Hepatocyte (in vitro differentiated cells): ENCODE measurements around the gene KIF5A.

Experiments used
- EZH2 ChIP-seq: fragments of 200-600 bp; sonication (generic); IDR thresholded peaks from 2 replicates; pipeline ENCODE4 v1.6.1; 2016; ENCODE audit warnings: antibody characterized with exemption, mild to moderate bottlenecking, borderline replicate concordance
- EZH2phosphoT487 ChIP-seq: fragments of 200-600 bp; sonication (generic); IDR thresholded peaks from one replicate; pipeline ENCODE4 v1.6.1; 2018; ENCODE audit warnings: antibody characterized with exemption, mild to moderate bottlenecking, low read depth, moderate library complexity; ENCODE audit not compliant: unreplicated experiment, severe bottlenecking
- TF ChIP-seq, protein P1 (sequence below): fragments of 200-600 bp; sonication (generic); IDR thresholded peaks from 2 replicates; pipeline ENCODE4 v1.5.1; 2016; ENCODE audit warnings: antibody characterized with exemption, mild to moderate bottlenecking; ENCODE audit not compliant: poor library complexity

DNA sequence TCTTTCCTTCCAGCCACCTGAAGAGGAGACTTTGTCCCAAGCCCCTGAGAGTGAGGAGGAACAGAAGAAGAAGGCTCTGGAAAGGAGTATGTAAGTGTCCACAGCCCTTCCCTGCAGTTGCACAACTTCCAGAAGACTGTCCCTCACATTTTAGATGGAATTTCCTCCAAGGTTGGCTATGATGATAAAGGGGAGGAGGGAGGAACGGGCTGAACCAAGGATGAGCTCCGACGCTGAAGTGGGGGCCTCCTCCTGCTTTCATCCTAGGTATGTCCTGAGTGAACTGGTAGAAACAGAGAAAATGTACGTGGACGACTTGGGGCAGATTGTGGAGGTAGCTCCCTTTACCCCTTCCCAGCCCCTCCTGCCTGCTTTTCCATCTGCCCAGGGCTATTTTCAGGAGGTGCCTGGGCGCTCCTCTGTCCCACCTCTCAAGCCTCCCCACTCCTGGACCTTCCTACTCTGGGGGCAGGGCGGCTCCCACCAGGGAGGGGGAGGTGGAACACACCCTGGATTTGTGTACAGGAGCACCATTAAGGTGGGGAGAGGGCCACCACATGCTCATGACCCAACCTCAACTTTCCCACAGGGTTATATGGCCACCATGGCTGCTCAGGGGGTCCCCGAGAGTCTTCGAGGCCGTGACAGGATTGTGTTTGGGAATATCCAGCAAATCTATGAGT, 63.7 kb downstream of the KIF5A start:
- TF ChIP-seq EZH2phosphoT487 (no peak), EZH2 (no peak)
- TF ChIP-seq, protein P1, sequence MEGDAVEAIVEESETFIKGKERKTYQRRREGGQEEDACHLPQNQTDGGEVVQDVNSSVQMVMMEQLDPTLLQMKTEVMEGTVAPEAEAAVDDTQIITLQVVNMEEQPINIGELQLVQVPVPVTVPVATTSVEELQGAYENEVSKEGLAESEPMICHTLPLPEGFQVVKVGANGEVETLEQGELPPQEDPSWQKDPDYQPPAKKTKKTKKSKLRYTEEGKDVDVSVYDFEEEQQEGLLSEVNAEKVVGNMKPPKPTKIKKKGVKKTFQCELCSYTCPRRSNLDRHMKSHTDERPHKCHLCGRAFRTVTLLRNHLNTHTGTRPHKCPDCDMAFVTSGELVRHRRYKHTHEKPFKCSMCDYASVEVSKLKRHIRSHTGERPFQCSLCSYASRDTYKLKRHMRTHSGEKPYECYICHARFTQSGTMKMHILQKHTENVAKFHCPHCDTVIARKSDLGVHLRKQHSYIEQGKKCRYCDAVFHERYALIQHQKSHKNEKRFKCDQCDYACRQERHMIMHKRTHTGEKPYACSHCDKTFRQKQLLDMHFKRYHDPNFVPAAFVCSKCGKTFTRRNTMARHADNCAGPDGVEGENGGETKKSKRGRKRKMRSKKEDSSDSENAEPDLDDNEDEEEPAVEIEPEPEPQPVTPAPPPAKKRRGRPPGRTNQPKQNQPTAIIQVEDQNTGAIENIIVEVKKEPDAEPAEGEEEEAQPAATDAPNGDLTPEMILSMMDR = no peak
